A549 (cell line): ENCODE measurements around the gene TMEM144. TPM values are rescaled to one million over a fixed set of nuclear protein-coding genes. Genes with fewer than 3 reads are reported as not detected.

Experiments
- ATAC-seq, 2 experiments: fragments of 200-7000 bp in 1 of 2; fragments of >200 bp in 1 of 2; cut with Nextera tagmentation in 1 of 2; cut with Tn5 transposase in 1 of 2; 3 replicates each; pipeline versions ENCODE4 v1.8.0 to v1.9.1; 2018 to 2020; ENCODE audit warnings: mild to moderate bottlenecking in 1 of 2, moderate library complexity in 1 of 2
- CTCF ChIA-PET: fragments of 300-600 bp; sonication (Branson Sonifier 250); formaldehyde crosslinking; extraction: SDS; loops from one replicate; lab custom pipeline; 2021; ENCODE audit warnings: antibody characterized with exemption, inconsistent platforms; lab: Yijun Ruan, JAX
- POLR2A ChIA-PET: fragments of 350-600 bp; formaldehyde crosslinking; extraction: SDS; loops from one replicate; lab custom pipeline; 2021; ENCODE audit warnings: antibody characterized with exemption, inconsistent platforms; lab: Yijun Ruan, JAX
- DNase-seq, 2 experiments: peaks; one replicate each; pipeline versions ENCODE4 v3.0.0 to v3.0.0-alpha.2; 2011 to 2016; ENCODE audit warnings: low read depth in 1 of 2, low spot score in 1 of 2
- FAIRE-seq: peaks from 2 replicates; lab custom pipeline; 2011; peaks lifted over from hg19 to GRCh38; lab: Jason Lieb, UNC
- H3K27ac ChIP-seq, 2 experiments: fragments of >200 bp; sonication (Bioruptor Twin); formaldehyde crosslinking; 3 replicates each; pipeline ENCODE4 v1.5.1; 2016 to 2017
- H3K4me1 ChIP-seq: fragments of >200 bp; sonication (Bioruptor Twin); formaldehyde crosslinking; 3 replicates; pipeline ENCODE4 v1.6.1; 2016
- H3K4me2 ChIP-seq: fragments of >200 bp; sonication (Bioruptor Twin); formaldehyde crosslinking; 3 replicates; pipeline ENCODE4 v1.6.1; 2016
- H3K4me3 ChIP-seq: fragments of >200 bp; sonication (Bioruptor Twin); formaldehyde crosslinking; 3 replicates; pipeline ENCODE4 v1.5.1; 2016
- H3K9me3 ChIP-seq: fragments of >200 bp; sonication (Bioruptor Twin); formaldehyde crosslinking; 3 replicates; pipeline ENCODE4 v1.6.1; 2016
- ATOH8 ChIP-seq: fragments of 250-450 bp; sonication (Bioruptor Pico); IDR thresholded peaks from 2 replicates; pipeline ENCODE4 v1.5.0; 2020; ENCODE audit warnings: low read depth, mild to moderate bottlenecking, moderate library complexity
- BCL3 ChIP-seq: fragments of >200 bp; sonication (Bioruptor Twin); formaldehyde crosslinking; IDR thresholded peaks from 3 replicates; pipeline ENCODE4 v1.6.1; 2016
- BHLHE40 ChIP-seq: IDR thresholded peaks from 2 replicates; pipeline ENCODE4 v1.6.1; 2012; ENCODE audit warnings: low read depth, low read length, inconsistent platforms
- CEBPB ChIP-seq, 2 experiments: fragments of >200 bp in 1 of 2; sonication (Bioruptor Twin) in 1 of 2; formaldehyde crosslinking in 1 of 2; IDR thresholded peaks; 2 replicates each; pipeline ENCODE4 v1.6.1; 2012 to 2016
- ESRRA ChIP-seq: fragments of 150-350 bp; IDR thresholded peaks from 2 replicates; pipeline ENCODE4 v1.6.1; 2014; ENCODE audit warnings: mild to moderate bottlenecking, low read length, borderline replicate concordance
- FOSB ChIP-seq: fragments of 250-450 bp; sonication (Bioruptor Pico); IDR thresholded peaks from 2 replicates; pipeline ENCODE4 v1.5.0; 2020; ENCODE audit warnings: mild to moderate bottlenecking, moderate library complexity
- FOSL2 ChIP-seq, 2 experiments: fragments of 450-650 bp in 1 of 2; fragments of >200 bp in 1 of 2; sonication (Bioruptor Twin) in 1 of 2; formaldehyde crosslinking; IDR thresholded peaks; 2 replicates each; pipeline versions ENCODE4 v1.5.0 to v1.6.1; 2016 to 2020; ENCODE audit warnings: mild to moderate bottlenecking in 1 of 2, moderate library complexity in 1 of 2
- GATA3 ChIP-seq: IDR thresholded peaks from 2 replicates; pipeline ENCODE4 v1.6.1; 2012; ENCODE audit warnings: borderline replicate concordance
- HDAC2 ChIP-seq: fragments of 200-600 bp; sonication (generic); IDR thresholded peaks from 2 replicates; pipeline ENCODE4 v1.6.1; 2016
- KDM5A ChIP-seq: fragments of 200-600 bp; sonication (generic); IDR thresholded peaks from 2 replicates; pipeline ENCODE4 v1.6.1; 2016; ENCODE audit warnings: antibody characterized with exemption, mild to moderate bottlenecking
- MYC ChIP-seq: IDR thresholded peaks from 2 replicates; pipeline ENCODE4 v1.6.1; 2012; ENCODE audit warnings: mild to moderate bottlenecking, inconsistent platforms, low read length, improper control_type of control experiment, borderline replicate concordance
- NFE2L2 ChIP-seq: fragments of 150-350 bp; conservative IDR thresholded peaks from 2 replicates; pipeline ENCODE4 v1.6.1; 2014; ENCODE audit warnings: low read length
- RCOR1 ChIP-seq: fragments of 150-350 bp; IDR thresholded peaks from 2 replicates; pipeline ENCODE4 v1.6.1; 2014; ENCODE audit warnings: antibody characterized with exemption, low read length, low read depth
- WGBS: methylation state at CpG from one replicate; pipeline ENCODE4 v1.1.6; 2017; ENCODE audit errors: missing lambda C conversion rate; 5-methylcytosine and 5-hydroxymethylcytosine counted together
- polyA plus RNA-seq, 4 experiments: library from polyadenylated mRNA; depleted of rRNA in 3 of 4; stranded (reverse); fragments of >200 nt; fragmentation: RNase III in 1 of 4; extraction: RNeasy Plus Mini Kit Qiagen cat#74134 plus additional on column Dnase treatment in 1 of 4; gene quantifications; 2 replicates in 3 of 4; 3 replicates in 1 of 4; pipeline ENCODE4 v1.2.3, GENCODE V29; 2011 to 2017
- TF ChIP-seq, protein P1 (sequence below): fragments of >200 bp; sonication (Bioruptor Twin); formaldehyde crosslinking; IDR thresholded peaks from 2 replicates; pipeline ENCODE4 v1.6.1; 2016
- TF ChIP-seq, protein P2 (sequence below): IDR thresholded peaks from 2 replicates; pipeline ENCODE4 v1.6.1; 2012; ENCODE audit warnings: low read depth, borderline replicate concordance

TMEM144 gene
- polyA plus RNA-seq, 2 of the 4 experiments (the other 2 are of a cell fraction): 5.3 to 10.2 TPM

DNA sequence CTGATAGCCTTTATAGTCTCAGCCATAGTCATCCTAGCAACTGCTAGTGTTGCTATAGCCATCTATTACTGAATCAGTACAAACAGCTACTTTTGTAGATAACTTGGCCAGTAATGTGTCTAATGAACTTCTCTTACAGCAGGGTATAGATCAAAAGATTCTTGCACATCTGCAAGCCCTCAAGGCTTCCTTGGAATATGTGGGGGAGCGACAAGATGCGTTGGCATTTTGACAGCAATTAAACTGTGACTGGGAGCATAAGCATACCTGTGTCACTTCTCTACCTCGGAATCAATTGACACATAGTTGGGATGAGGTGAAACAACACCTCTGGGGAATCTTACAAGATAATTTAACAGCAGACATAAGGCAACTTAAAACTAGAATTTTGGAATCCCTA, 87.6 kb downstream of the TMEM144 start:
- DNase-seq (no peak), FAIRE-seq (no peak)
- no peak for TF ChIP-seq HDAC2
- no peak for TF ChIP-seq FOSB (CRISPR knock-in tag)
- no peak for TF ChIP-seq KDM5A
- TF ChIP-seq, all 56 proteins: peak for 0
- Histone ChIP-seq H3K4me2 (peak overlapping the region; percentile 93; the same call in 2 of the 3 replicates), H3K9me3 (no peaks in the 10 kb centered on the region), H3K4me1 (peaks cover 43% of the 10 kb centered on the region), H3K4me3 (no peak overlapping the region), H3K27ac (peak overlapping the region; percentile 83 to 87)
- 71% methylated on average over 3 of the region's 3 CpGs for WGBS
- POLR2A ChIA-PET: no interaction called here
- ATAC-seq: no peak
- CTCF ChIA-PET: no interaction called here

GRCh38 chr4:158299459-158300007, 89.2 kb downstream of the TMEM144 start:
- TF ChIP-seq FOSL2 (IDR thresholded peaks at IDR 0.05) (no peak), FOSL2 (CRISPR knock-in tag; IDR thresholded peaks at IDR 0.05) (no peak), RCOR1 (no peak), BHLHE40 (no peak), ATOH8 (CRISPR knock-in tag) (no peak), FOSB (CRISPR knock-in tag) (no peak), CEBPB (IDR thresholded peaks at IDR 0.05) (no peak), ESRRA (no peak)
- TF ChIP-seq, protein P1, sequence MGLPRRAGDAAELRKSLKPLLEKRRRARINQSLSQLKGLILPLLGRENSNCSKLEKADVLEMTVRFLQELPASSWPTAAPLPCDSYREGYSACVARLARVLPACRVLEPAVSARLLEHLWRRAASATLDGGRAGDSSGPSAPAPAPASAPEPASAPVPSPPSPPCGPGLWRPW: no peak
- Histone ChIP-seq H3K4me3 (peak overlapping the region; percentile 24; the same call in 1 of the 3 replicates), H3K4me1 (peaks cover 43% of the 10 kb centered on the region), H3K9me3 (no peaks in the 10 kb centered on the region), H3K27ac (peak overlapping the region; percentile 83 to 87), H3K4me2 (peak overlapping the region; percentile 93)
- 2% methylated on average over 4 of the region's 4 CpGs for WGBS
- DNase-seq (peak; percentile 11 to 61), ATAC-seq (peak; percentile 73 to 87), FAIRE-seq (no peak)
- ChIA-PET CTCF (no interaction called here), POLR2A (no interaction called here)

GRCh38 chr4:158300012-158300411, 89.7 kb downstream of the TMEM144 start:
- CTCF ChIA-PET: no interaction called here
- 3% methylated on average over 3 of the region's 3 CpGs for WGBS
- TF ChIP-seq, protein P2, sequence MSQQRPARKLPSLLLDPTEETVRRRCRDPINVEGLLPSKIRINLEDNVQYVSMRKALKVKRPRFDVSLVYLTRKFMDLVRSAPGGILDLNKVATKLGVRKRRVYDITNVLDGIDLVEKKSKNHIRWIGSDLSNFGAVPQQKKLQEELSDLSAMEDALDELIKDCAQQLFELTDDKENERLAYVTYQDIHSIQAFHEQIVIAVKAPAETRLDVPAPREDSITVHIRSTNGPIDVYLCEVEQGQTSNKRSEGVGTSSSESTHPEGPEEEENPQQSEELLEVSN: no peak
- TF ChIP-seq BCL3 (no peak), NFE2L2 (no peak), MYC (no peak), GATA3 (0 out of 2 replicates have a peak, but pooled peaks have one; percentile 30)
- TF ChIP-seq, all 56 proteins: peak for 1
- H3K4me3 ChIP-seq: peak overlapping the region; percentile 24; the same call in 1 of the 3 replicates
- POLR2A ChIA-PET: no interaction called here
- ATAC-seq (no peak), DNase-seq (peak in 1 of 2 experiments; percentile 13), FAIRE-seq (no peak)
- peaks cover 43% of the 10 kb centered on the region for H3K4me1 ChIP-seq
- no peaks in the 10 kb centered on the region for H3K9me3 ChIP-seq
- H3K4me2 ChIP-seq: peak overlapping the region; percentile 93
- H3K27ac ChIP-seq: peak overlapping the region; percentile 83 to 87
